Measurements from ENCODE around the gene CHPF.

- no peak for TF ChIP-seq CTCF (IDR thresholded peaks at IDR 0.05 in 2 of 3, conservative IDR thresholded peaks at IDR 0.05 in 1 of 3; ENCODE audit: control insufficient read depth in 2 of 3, extremely low read depth in 1 of 3, insufficient read depth in 1 of 3, low read depth in 3 of 3, low read length in 3 of 3)
- TF ChIP-seq USF1 (IDR thresholded peaks at IDR 0.05; ENCODE audit: borderline replicate concordance, extremely low read length, insufficient read depth, low read depth, low read length) = no peak
- no peak for TF ChIP-seq ZBED1 (IDR thresholded peaks at IDR 0.05; ENCODE audit: borderline replicate concordance)
- TF ChIP-seq BHLHE40 (IDR thresholded peaks at IDR 0.05; ENCODE audit: borderline replicate concordance in 1 of 2, low read depth in 2 of 2, low read length in 1 of 2) = no peak
- TF ChIP-seq POLR2A (IDR thresholded peaks at IDR 0.05; ENCODE audit: low read depth, low read length) = no peak
- TF ChIP-seq ATF3 (IDR thresholded peaks at IDR 0.05; ENCODE audit: borderline replicate concordance, extremely low read depth, low read depth, low read length) = no peak
Measured at GRCh38 chr2:219494952-219495530, 48.6 kb downstream of the CHPF start.

Data from GM12878 (cell line).